Heart left ventricle (tissue), 16 donors: ENCODE data around the gene HAUS3. TPM values are rescaled to one million over a fixed set of nuclear protein-coding genes. Genes with fewer than 3 reads are reported as not detected.

ENCODE experiments used
- ATAC-seq, 4 donors: fragments of 200-7000 bp; cut with Tn5 transposase; one replicate each; pipeline ENCODE4 v1.9.1; 2020 to 2022; ENCODE audit warnings: moderate library complexity in 4 of 4, mild to moderate bottlenecking in 3 of 4, moderate number of reproducible peaks in 1 of 4
- DNase-seq, 5 donors: peaks; one replicate each; pipeline ENCODE4 v3.0.0-alpha.2; 2020
- H3K27ac ChIP-seq, 12 donors: fragments of 200-600 bp; sonication (generic) in 4 of 12; one replicate each; pipeline versions ENCODE4 v1.5.0 to v1.8.0; 2016 to 2022; ENCODE audit warnings: mild to moderate bottlenecking in 2 of 12
- H3K27me3 ChIP-seq, 9 donors: fragments of 200-600 bp; sonication (generic) in 2 of 9; one replicate each; pipeline versions ENCODE4 v1.5.1 to v1.8.0; 2016 to 2022; ENCODE audit warnings: mild to moderate bottlenecking in 3 of 9
- H3K36me3 ChIP-seq, 9 donors: fragments of 200-600 bp; sonication (generic) in 2 of 9; one replicate each; pipeline versions ENCODE4 v1.5.0 to v1.8.0; 2018 to 2022; ENCODE audit warnings: mild to moderate bottlenecking in 2 of 9
- H3K4me1 ChIP-seq, 12 donors: fragments of 200-600 bp; sonication (generic) in 4 of 12; one replicate each; pipeline versions ENCODE4 v1.5.0 to v1.8.0; 2016 to 2022; ENCODE audit warnings: mild to moderate bottlenecking in 3 of 12
- H3K4me3 ChIP-seq, 12 donors: fragments of 200-600 bp; sonication (generic) in 4 of 12; one replicate each; pipeline versions ENCODE4 v1.5.0 to v1.8.0; 2017 to 2022; ENCODE audit warnings: mild to moderate bottlenecking in 9 of 12, moderate library complexity in 4 of 12
- H3K9me3 ChIP-seq, 12 donors: fragments of 200-600 bp; sonication (generic) in 4 of 12; one replicate each; pipeline versions ENCODE4 v1.5.0 to v1.8.0; 2016 to 2022; ENCODE audit warnings: mild to moderate bottlenecking in 1 of 12
- POLR2A ChIP-seq, 2 donors: fragments of 450-650 bp; IDR thresholded peaks; one replicate each; pipeline ENCODE4 v1.6.1; 2017; ENCODE audit warnings: antibody characterized with exemption in 2 of 2, mild to moderate bottlenecking in 2 of 2, moderate library complexity in 2 of 2
- WGBS, 4 donors: extraction: QIAGEN DNeasy Blood & Tissue Kit in 2 of 4; methylation state at CpG; one replicate each; pipeline versions ENCODE4 v1.1.5 to v1.1.7; 2013 to 2018; 5-methylcytosine and 5-hydroxymethylcytosine counted together
- intact Hi-C, 10 donors: fragments of 100-400 bp; cut with DNase I; formaldehyde crosslinking; loops; one replicate each; pipeline versions ENCODE4 v1.11.1 to v1.14.2; 2022
- polyA plus RNA-seq, 2 donors: library from polyadenylated mRNA; stranded (reverse); fragments of 200-250 nt; gene quantifications; one replicate each; pipeline ENCODE4 v1.2.3, GENCODE V29; 2013
- total RNA-seq, 9 donors: library from RNA; depleted of rRNA in 2 of 9; stranded (reverse); fragments of >200 nt in 2 of 9; fragmentation: NEBNext Ultra II Directional in 3 of 9; extraction: Animal tissue kit (Norgen Biotek cat#: 25700) in 3 of 9; gene quantifications; one replicate each; pipeline versions ENCODE4 v1.1.0 to v1.2.4, GENCODE V29; 2016 to 2023
- TF ChIP-seq, protein P1 (sequence below), 12 donors: fragments of 200-600 bp; sonication (generic) in 4 of 12; IDR thresholded peaks; one replicate each; pipeline versions ENCODE4 v1.5.0 to v1.8.0; 2018 to 2022; ENCODE audit warnings: antibody characterized with exemption in 12 of 12, mild to moderate bottlenecking in 5 of 12
- donor health status: ischemic (EF 13 %, LVEDD 7.1; RV severe dilation, severe dysfunction).
- donor health status: healthy with polysubstance abuse.
- donor health status: DM: no; HTN: yes; CAD: no.
- donor health status: DM: no; HTN: no; CAD: no.
- donor health status: ischemic (EF 25% LVEDD 6.9; RV normal size, moderate dysfunction).
- donor health status: ischemic (EF 25% LVEDD 5.7; RV mildly dilated, moderate dysfunction).
- donor health status: healthy.
- donor health status: DM: yes; HTN: yes; CAD: no.
- donor health status: ischemic (EF 35%, LVEDD 5.7; RV mildly dilated, moderate dysfunction).
- donor health status: nonischemic (EF 11% LVEDD 7.7; RV severe dilation, severe dysfunction).
- donor health status: DM: yes; HTN: yes; CAD: no.
- donor health status: PGD.
- donor health status: ischemic (EF 29% LVEDD 5.4; RV normal size, mild dysfunction).
- donor health status: nonischemic (EF 23%, LVEDD 6.1; RV moderate dilation, normal function).

Gene HAUS3
- total and polyA plus RNA-seq, 11 donors = 4.2 to 8.3 (median 6.3) TPM

GRCh38 chr4:2251795-2252529, 10.0 kb upstream of the HAUS3 start:
- 93 to 96% (median 95%) methylated on average over 13 to 16 of the region's 16 CpGs for WGBS, 4 donors
- H3K27me3 ChIP-seq = no peaks in the 10 kb centered on the region

GRCh38 chr4:2251073-2251794, 9.3 kb upstream of the HAUS3 start:
- Histone ChIP-seq H3K4me1 (peaks cover 0 to 35% (median 24%) of the 10 kb centered on the region in 12 donors), H3K36me3 (peaks cover 0 to 86% (median 77%) of the 10 kb centered on the region in 9 donors), H3K27ac (no peak overlapping the region), H3K9me3 (no peaks in the 10 kb centered on the region), H3K4me3 (no peak overlapping the region), H3K27me3 (no peaks in the 10 kb centered on the region)
- DNase-seq (peak in 3 of 5 donors; percentile 14 to 59 (median 24)), ATAC-seq (no peak)
- intact Hi-C loops = loop anchor here in 2 of 10 donors (10.0 kb wide), 1 partner anchor 164 kb away; the partner anchor contains the start of genes CFAP99 (in 2 of the 2) and ZFYVE28 (in 2 of the 2)
- 90 to 100% (median 93%) methylated on average over 8 to 25 of the region's 25 CpGs for WGBS, 4 donors
- no peak for TF ChIP-seq POLR2A (IDR thresholded peaks at IDR 0.05)
- TF ChIP-seq, protein P1, sequence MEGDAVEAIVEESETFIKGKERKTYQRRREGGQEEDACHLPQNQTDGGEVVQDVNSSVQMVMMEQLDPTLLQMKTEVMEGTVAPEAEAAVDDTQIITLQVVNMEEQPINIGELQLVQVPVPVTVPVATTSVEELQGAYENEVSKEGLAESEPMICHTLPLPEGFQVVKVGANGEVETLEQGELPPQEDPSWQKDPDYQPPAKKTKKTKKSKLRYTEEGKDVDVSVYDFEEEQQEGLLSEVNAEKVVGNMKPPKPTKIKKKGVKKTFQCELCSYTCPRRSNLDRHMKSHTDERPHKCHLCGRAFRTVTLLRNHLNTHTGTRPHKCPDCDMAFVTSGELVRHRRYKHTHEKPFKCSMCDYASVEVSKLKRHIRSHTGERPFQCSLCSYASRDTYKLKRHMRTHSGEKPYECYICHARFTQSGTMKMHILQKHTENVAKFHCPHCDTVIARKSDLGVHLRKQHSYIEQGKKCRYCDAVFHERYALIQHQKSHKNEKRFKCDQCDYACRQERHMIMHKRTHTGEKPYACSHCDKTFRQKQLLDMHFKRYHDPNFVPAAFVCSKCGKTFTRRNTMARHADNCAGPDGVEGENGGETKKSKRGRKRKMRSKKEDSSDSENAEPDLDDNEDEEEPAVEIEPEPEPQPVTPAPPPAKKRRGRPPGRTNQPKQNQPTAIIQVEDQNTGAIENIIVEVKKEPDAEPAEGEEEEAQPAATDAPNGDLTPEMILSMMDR (IDR thresholded peaks at IDR 0.05) = no peak

More at GRCh38 chr4:2251795-2252529, 10.0 kb upstream of the HAUS3 start:
- TF ChIP-seq, protein P1 (IDR thresholded peaks at IDR 0.05) = no peak
- TF ChIP-seq POLR2A (IDR thresholded peaks at IDR 0.05) = no peak
- ATAC-seq (no peak), DNase-seq (peak in 3 of 5 donors; percentile 6 to 46 (median 24))
- H3K27ac ChIP-seq = no peak overlapping the region
- H3K4me3 ChIP-seq = no peak overlapping the region
- peaks cover 0 to 84% (median 76%) of the 10 kb centered on the region in 9 donors for H3K36me3 ChIP-seq
- intact Hi-C loops = loop anchor here in 2 of 10 donors (10.0 kb wide), 1 partner anchor 163 kb away; the partner anchor contains the start of genes CFAP99 (in 2 of the 2) and ZFYVE28 (in 2 of the 2)
- H3K4me1 ChIP-seq = peaks cover 0 to 42% (median 32%) of the 10 kb centered on the region in 12 donors
- H3K9me3 ChIP-seq = no peaks in the 10 kb centered on the region

GRCh38 chr4:2250357-2251072, 8.6 kb upstream of the HAUS3 start:
- Histone ChIP-seq H3K9me3 (no peaks in the 10 kb centered on the region), H3K36me3 (peaks cover 0 to 86% (median 76%) of the 10 kb centered on the region in 9 donors), H3K27ac (no peak overlapping the region), H3K27me3 (no peaks in the 10 kb centered on the region), H3K4me3 (no peak overlapping the region), H3K4me1 (peaks cover under 1 to 35% (median 20%) of the 10 kb centered on the region in 12 donors)
- ATAC-seq (no peak), DNase-seq (peak in 1 of 5 donors; percentile 57)
- WGBS, 4 donors = 92 to 97% (median 93%) methylated on average over 10 to 30 of the region's 30 CpGs
- TF ChIP-seq, protein P1 (IDR thresholded peaks at IDR 0.05) = no peak
- intact Hi-C loops = loop anchor here in 2 of 10 donors (10.0 kb wide), 1 partner anchor 164 kb away; the partner anchor contains the start of genes CFAP99 (in 2 of the 2) and ZFYVE28 (in 2 of the 2)
